TTC549 (cell line): ENCODE data around the gene GNAQ.

Experiments used
- FAIRE-seq: peaks from 2 replicates; lab custom pipeline; 2012; peaks lifted over from hg19 to GRCh38; lab: Jason Lieb, UNC

The GNAQ gene

DNA sequence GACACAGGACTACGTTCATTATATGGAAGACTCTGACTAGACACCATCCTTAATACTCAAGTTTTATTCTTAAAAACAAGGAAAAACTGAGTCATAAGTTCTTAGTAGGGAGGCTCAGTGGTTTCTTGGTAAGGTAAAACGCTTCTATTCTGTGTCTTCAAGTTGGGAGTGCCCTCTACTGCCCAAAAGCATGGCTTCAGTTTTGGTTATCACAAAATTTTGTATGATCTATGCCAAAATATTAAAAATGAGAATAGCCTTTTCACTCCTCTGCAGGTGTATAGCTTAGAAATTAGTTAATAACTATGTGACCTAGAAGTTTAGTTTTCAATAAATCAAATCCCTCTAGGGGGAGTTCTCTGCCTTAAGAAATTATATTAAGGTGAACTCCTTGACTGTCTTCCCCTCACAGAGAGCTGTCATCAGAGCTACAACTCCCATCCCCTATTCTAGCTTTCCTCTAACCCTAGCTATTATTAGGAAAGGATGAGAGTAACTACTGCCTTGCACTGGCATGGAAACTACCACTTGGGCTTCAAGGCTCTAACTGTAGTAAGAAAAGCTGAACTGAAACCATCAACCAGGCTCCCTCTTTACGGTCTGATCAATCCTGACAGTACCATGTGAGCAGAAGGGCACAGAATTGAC lies 189.7 kb downstream of the GNAQ start:
- no peak for FAIRE-seq

DNA sequence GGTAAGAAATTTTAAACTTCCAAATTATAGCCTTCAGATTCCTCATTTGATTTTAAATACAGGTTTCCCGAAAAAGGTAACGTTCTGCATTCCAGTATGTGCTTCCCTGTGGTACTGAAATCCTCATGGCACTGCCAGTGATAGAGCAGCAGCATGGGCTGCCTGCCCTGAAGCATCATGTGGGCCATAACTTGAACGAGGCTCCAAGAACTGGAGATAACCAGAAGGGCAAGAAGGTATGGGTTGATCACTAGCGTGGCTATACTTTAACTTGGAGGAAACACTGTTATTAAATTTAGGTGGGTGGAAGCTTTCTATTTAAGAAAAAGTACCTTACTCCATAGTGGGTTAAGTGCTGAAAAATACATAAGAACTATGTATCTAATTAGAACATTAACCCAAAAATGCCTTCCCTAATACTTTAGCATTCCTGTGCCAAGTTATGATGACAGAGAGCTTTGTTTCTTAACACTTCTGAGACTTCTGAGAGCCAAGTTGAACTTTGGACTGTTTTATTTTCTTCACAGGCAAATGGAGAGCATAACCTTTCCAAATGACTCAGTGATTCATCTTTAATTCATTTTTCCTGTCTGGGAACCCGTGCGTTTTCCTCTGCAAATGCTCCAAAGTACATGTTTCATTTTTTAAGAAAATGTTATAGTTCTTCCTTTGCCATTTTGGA lies 192.0 kb downstream of the GNAQ start:
- FAIRE-seq, result no peak

DNA sequence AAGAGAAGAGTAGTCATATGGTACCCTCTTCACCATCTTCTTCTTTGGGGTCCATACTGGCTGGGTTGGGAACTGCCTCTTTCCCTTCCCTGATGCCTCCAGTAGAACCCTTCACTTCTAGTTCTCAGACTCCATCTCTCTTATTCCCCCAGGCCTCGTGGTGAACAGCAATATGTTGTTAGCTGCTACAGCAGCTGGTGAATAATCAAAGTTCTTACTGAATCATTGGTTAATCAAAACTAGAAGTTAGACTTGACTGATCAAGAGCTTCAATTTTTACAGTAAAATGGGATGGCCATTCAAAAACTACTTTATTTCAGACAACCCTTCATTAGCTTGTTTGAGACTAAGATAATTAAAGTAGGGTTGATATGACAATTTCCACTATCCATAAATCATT lies 192.6 kb downstream of the GNAQ start:
- FAIRE-seq, result no peak

DNA sequence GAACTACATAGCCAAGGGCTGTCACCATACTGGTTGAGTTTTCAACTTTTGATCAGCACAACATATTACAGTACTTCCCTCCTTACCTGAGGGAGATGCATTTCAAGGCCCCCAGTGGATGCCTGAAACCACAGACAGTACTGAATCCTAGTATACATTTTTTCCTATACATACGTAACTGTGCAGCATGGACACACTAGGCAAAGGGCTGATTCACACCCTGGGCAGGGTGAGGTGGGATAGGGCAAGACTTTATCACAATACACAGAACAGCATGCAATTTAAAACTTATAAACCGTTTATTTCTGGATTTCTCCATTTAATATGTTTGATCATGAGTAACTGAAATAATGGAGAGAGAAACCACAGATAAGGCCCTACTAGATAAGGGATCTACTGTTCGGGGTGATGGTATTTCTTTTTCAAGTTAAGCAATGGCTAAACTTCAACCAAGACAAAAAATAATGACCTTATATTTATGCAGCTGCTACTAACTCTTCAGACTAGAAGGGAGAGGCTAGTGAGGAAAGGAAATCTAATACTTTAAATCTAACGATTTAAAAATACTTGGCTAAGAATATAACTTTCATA lies 196.6 kb downstream of the GNAQ start:
- no peak for FAIRE-seq

DNA sequence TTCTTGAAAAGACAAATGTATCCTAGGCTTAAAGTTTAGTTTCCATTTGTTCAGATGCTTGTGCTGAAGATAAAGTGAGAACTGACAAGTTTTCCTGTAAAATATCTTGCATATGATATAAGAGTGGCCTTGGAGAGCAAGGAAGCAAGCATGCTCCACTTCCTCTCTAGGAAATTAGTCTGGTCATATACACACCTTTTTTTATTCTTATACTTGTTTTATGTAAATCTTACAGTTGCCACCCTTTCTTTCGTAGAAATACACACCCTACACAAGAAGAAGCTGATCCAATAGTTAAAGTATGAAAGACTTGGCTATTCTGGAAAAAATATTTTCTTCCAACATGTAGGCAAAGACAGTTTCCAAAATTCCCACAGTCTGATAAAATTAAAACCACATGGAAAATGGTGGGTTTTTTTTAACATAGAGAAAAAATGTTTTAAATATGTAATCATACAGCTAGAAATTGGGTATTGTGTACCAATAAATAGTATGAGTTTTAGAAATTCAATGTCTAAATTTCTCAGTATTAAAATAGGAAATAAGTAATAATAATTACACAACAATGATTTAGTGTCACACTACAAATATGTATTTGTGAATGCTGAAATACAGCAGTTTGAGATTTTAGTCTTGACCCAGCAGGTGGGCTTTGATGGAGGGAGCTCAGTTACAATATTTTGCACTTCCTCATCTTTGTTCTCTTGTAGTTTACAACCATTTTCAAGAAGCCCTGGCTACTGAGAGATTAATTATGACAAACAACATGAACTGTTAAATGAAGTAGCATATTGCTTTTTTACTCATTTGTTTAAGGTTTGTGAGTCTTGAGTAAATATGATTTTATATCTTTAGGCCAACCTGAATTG lies 197.8 kb downstream of the GNAQ start:
- no peak for FAIRE-seq

DNA sequence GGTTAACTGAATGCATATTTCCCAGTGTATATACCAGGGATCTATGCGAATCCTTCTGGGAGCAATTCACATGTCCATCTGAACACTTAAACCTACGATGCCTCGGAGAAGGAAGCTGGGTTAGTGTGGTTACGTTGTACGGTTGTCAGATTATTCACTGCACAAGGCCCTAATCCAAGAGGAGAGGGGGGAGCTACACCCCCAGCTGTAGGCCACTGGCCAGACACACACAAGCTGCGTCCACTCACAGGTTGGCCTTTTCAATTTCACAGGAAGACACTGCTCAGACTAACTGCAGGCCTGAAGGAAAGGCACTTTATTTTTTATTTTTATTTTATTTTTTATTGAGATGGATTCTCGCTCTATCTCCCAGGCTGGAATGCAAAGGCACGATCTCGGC lies 199.0 kb downstream of the GNAQ start:
- no peak for FAIRE-seq

DNA sequence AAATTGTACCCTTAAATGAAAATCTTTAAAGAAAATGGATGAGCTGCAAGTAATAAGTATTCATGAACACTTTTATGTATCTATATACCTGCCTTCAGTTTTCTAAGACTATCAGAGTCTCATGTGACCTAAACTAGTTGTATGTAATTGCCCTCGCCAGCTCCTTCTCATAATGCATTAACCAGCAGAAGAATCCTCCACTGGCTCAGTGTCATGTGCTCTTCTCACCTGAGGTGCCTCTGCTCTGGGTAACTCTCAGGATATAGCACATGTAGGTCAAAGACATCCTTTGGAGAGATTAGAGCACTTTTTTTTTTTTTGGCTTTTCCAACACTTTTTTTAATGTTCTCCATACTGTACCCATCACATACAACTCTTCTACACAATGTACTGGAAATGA lies 199.8 kb downstream of the GNAQ start:
- FAIRE-seq, result no peak

DNA sequence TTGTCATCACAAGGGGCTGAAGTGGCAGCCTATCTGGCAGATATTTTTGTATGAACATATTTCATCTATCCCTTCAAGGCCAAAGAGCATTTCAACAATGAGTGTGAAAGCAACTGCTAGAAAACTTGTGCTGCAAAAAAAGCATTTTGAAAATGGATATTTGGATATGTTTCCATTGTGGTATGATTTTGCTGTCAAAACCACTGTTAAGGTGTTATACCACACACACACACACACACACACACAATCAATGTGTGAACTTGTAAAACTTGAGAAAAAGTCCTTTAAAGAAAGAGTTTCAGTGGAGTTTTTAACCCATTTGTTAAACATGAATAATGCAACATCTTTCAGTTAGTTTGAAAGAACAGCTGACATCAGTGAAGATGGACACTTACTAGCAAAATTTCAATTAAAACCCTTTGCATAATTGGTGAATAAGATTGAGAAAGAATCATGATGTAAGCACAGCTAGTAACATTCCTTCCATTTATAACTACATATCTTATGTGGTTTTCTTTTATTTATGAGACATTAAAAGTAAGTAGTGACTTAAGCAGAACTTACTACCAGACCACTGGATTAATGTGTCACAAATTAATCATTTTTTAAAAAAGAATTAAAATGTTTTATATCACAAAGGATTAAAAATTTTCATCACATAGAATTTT lies 200.9 kb downstream of the GNAQ start:
- FAIRE-seq, result no peak

DNA sequence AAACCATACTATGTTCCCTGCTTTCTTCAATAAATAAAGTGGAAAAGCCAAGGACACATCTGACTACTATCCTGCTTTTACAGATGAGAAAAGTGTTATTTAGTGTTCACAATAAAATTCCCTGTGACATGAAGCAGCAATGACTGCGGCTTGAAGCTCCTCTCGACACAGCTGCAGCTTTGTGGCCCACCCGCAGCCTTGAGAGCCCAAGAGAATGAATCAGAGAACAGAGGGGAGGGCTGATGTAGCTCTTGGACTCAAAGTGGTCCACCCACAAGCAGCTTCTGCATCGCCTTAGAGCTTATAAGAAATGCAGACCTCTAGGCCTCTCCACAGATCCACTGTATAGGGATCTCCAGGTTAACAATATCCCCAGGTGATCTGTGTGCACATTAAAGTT lies 202.2 kb downstream of the GNAQ start:
- FAIRE-seq, result no peak

DNA sequence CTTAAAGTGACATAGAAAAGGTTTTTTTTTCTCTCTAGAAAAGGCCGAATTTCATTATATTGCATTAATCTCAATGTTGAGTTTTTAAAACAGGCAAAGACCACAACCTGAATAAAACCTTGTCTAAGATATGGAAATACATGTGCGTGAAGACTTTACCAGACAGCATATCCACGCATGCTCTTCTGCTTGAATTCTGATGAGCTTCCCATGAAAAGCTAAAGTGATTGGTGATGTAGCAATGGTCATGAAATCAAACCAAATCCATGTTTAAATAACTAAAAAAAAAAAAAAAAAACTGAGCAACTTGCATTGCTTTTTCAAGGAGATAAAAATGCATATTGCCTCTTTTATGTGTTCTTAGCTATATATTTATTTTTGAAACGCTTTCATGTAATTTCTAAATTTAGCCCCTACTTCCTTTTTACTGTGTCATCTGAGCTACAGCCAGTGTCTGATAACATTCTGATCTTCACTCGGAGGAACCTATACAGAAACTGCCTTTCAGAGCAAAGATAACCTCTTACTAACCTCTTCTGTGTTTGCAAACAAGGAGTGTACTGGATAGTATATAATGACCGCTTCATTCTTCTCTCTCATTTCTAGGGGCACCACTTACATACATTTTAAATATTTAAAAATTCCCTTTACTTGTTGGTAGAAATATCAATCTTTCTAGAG lies 204.4 kb downstream of the GNAQ start:
- no peak for FAIRE-seq

DNA sequence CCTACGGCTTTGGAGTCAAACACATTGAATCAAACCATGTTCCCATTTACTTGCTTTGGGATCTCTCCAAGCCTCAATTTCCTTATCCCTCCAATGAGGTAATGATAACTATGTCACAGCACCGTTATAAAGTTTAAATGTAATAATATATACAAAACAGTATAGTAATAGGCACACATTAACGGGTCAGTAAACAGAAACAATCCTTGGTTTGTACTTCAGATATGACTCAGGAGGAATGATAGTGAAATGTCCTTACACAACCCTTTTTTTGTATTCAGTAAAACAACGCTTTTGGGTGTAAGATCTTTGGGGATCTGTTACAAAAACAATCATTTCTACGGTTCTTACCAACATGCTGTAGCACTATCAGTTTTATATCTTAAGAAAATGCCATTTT lies 205.0 kb downstream of the GNAQ start:
- no peak for FAIRE-seq

DNA sequence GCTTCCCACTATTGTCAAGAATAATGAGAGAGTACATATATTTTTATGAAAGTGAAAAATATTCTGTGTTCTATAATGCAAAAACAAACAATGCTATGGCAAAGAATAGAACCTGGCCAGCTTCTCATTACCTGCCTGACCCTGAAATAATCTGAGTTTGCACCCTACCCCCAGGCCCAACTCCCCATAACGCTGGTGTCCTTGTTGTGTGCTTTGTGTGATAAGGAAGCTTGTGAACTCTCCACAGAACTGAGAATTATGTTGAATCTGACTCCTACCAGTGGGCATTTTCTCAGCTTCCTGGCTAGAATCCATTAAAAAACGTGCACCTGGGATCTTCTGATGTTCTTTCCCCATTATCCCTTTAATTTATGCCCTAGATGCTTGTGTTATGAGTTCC lies 205.5 kb downstream of the GNAQ start:
- no peak for FAIRE-seq

DNA sequence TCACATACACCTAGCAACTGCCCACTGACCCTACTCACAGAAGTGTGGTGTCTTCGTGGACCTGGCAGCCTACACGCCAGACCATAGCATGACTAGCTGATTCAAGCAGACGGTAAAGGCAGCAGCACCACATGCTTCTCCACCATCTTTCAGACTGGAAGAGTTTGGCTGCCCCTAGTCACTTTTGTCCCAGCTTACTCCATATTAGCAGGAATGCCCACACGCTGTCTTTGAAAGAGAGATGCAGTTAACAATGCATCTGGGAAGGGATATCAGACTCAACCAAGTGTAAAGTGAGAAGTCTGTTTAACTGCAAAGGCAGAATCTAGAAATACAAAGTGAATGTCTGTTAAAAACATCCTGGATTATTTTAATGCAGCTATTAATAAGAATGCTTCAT lies 206.2 kb downstream of the GNAQ start:
- no peak for FAIRE-seq

DNA sequence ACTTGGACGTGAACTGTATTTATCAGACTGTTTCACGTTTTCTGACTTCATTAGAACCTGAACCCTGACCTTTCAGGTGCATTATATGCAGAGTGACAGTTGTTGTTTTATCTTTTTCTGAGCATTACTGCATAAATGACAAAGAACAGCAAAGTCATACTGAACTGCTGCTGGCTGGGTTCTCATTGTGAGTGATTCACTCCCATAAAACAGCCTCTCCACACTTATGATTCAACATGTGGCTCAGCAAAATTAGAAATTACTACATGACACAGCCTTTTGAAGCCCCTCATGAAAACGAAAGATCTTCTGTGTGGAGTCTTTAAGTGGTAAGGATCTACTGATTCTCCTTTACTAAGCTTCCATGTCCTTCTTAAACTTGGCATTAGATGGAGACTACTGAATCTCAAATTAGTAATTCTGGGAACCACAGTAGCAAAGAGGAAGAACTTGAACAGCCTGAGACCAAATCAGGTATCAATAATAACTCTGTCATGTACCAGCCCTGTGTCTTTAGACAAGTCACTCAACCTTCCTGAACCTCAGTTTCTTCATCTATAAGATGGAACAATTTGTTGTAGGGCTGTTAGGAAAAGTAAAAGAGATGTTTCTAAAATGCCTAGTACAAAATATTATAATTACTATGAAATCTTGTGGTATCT lies 211.2 kb downstream of the GNAQ start:
- no peak for FAIRE-seq

DNA sequence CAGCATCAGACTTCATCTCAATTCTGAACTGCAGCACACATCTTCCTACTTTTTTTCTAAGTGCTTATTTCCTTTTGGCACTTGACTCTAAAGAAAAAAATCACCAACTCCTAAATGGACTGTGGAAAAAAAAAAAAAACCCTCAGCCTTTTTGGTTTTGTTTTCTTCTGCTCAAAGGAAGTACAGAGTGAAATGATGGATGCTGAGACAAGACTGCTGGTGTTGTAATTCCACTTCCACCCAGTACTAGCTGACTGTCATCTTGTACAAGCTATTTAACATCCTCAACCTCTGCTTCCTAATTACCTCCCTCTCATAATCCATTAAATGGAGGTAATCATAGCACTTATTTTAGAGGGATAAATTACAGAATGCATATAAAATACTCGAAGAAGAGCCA lies 212.0 kb downstream of the GNAQ start:
- FAIRE-seq, result no peak

DNA sequence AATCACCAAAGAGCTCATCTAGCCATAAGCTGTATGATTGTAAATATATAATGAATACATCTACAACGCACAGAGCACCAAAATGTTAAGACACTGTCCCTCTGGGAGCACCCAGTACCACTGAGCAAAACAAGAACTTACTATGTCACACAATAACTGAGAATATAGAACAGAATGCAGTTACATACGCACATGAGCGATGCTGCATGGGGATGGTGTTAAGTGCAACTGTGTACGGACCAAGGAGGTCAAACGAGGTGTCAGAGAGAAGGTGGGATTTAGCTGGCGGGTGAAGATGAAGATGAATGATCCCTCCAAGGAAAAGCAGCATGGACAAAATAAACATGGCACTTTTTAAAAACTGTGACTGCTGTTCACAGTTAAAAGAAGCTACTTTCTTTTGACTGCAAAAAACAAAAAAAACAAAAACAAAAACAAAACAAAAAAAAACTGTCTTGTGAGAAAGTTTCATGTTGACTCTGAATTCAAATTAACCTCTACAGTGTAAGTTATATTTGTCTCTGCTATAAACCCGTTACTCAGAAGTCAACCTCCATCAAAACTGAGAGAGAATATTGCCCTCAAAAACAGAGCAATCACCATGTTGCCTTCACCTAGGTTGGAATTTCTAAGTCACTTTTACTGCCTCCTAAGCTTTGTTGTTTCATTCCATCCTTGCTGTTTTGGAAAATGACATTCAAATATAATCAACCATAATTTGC lies 213.9 kb downstream of the GNAQ start:
- FAIRE-seq, result no peak

DNA sequence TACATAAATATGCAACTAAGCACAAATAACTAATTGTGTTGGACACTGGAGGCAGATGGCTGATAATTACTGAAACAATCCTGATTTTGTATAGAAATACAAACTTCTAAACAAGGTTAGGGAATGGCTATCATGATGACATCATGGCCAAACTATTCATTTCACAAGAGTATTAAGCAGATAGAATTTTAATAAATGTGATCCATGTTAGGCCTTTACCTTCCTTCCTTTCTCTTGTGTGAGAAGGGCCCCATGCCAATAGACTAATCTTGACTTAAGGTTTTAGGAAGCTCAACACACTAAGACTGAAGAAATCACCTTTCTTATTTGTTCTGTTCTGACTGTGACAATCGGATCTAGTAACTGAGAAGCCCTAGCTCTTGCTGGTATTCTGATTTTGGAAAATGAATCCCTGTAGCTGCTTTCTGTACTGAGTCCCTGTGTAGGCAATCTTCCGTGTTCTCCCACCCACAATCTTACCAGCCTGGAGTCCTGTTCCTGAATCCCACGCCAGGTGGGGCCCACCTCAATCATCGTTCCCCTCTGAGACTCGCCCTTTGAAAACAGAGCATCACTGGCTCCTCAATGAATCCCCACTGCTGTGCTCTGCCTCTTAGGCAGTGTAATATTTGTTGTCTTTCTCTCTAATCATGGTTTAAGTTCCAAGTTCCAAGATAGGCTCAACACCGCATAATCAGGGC lies 214.8 kb downstream of the GNAQ start:
- no peak for FAIRE-seq

DNA sequence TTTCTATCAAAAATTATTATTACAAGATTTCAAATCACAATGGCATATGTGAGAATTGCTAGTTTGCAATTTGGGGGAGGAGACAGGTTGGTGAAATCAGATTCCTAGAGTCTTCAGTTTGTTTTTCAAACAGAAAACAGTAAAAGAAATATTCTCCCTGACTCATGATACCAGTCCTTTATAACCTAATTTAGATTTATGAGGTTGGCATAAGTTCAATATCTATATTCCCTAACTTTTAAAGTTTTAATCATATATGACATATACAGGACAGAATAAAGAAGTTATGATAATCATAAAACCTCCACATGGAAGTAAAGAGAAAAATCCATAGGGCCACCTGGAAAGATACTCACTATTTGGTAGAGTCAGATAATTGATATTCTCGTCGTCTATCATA lies 216.4 kb downstream of the GNAQ start:
- no peak for FAIRE-seq

DNA sequence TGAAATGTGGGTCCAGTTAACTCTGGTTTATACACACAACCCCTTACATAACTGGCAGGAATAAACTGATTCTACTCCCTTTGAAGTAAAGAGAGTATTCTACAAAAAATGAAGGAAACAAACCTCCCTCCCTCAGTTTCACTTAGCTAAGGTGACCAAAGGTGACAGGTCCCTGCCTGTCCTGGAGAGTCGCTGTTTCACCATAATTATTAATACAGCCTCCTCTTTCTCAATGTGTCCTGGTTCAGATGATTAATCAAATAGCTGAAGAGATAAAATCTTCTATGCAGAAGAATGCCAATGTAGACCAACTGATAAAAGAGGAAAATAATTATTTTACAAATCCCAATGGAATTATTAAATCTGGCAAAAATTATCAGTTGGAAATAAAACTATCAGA lies 219.8 kb downstream of the GNAQ start:
- no peak for FAIRE-seq

DNA sequence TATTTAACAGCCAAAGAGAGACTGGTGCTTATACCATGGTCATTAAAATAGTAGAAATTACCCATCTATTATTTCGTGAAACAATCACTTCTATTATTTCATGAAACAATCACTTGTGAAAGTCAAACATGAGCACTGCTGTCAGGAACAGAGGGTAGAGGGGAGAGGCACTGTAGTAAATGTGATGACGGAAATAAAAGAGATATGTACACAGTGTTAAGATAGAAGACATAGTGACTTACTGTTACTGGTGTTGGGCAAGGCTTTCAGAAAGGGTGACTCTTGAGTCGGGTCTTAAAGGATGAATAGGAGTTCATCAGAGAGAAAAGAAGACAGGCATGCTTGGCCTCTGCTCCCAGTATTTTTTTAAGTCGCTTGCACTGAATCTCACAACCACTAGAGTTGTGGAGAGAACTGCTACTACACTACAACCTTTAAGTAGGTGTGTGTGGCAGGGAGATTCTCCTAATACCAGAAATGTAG lies 220.9 kb downstream of the GNAQ start:
- no peak for FAIRE-seq
